Activated naive CD8-positive, alpha-beta T cell treated with anti-CD3 and anti-CD28 coated beads, Interleukin-2, amount 50 U/mL, for 24 hours (primary cell): ENCODE data around the gene FLOT1.
"Not testable (repeated sequence)": the region's sequence is repeated elsewhere in the genome, so short reads cannot be mapped to it uniquely, and the experiment has no call there.

Experiments used
- ATAC-seq: fragments of 150-1000 bp; cut with Tn5 transposase; one replicate; pipeline ENCODE4 v1.10.0; 2021
- DNase-seq: peaks from one replicate; pipeline ENCODE4 v3.0.0; 2021
- H3K27ac Mint-ChIP-seq: one replicate; pipeline ENCODE4 v1.8.0; 2021; ENCODE audit warnings: mild to moderate bottlenecking, mixed read lengths
- H3K27me3 Mint-ChIP-seq: one replicate; pipeline ENCODE4 v1.8.0; 2021; ENCODE audit warnings: mixed read lengths
- H3K36me3 Mint-ChIP-seq: one replicate; pipeline ENCODE4 v1.8.0; 2021; ENCODE audit warnings: low read depth, mixed read lengths
- H3K4me1 Mint-ChIP-seq: one replicate; pipeline ENCODE4 v1.8.0; 2021; ENCODE audit warnings: mixed read lengths
- H3K4me3 Mint-ChIP-seq: one replicate; pipeline ENCODE4 v1.8.0; 2021; ENCODE audit warnings: mild to moderate bottlenecking, moderate library complexity, mixed read lengths
- H3K9me3 Mint-ChIP-seq: one replicate; pipeline ENCODE4 v1.8.0; 2021; ENCODE audit warnings: mixed read lengths

Gene FLOT1

GRCh38 chr6:30760549-30760948 is 18.1 kb upstream of the FLOT1 start:
- Mint-ChIP-seq H3K4me1 (peaks cover 56% of the 10 kb centered on the region), H3K27ac (no peak overlapping the region), H3K36me3 (peaks cover 2% of the 10 kb centered on the region)

DNA sequence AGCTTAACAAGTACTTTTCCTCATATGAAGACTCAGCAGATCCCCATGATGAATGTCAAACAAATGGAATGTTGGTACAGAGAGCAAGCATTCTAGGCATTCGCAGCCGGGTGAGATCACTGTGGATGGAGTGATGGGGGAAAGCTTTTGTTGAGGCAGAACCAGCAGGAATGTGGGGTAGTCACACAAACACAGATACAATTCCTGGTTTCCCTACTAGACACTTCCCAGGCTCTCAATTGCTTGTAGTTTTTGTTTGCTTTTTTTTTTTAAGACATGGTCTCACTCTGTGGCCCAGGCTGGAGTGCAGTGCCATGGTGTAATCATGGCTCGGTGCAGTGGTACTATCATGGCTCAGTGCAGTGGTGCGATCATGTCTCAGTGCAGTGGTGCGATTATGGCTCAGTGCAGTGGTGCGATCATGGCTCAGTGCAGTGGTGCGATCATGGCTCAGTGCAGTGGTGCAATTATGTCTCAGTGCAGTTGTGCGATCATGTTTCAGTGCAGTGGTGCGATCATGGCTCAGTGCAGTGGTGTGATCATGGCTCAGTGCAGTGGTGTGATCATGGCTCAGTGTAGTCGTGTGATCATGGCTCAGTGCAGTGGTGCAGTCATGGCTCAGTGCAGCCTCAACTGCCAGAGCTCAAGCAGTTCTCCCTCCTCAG is 17.2 kb upstream of the FLOT1 start:
- Mint-ChIP-seq H3K9me3 (peaks cover 4% of the 10 kb centered on the region), H3K4me1 (peaks cover 53% of the 10 kb centered on the region), H3K36me3 (peaks cover 2% of the 10 kb centered on the region), H3K27me3 (no peaks in the 10 kb centered on the region), H3K4me3 (no peak overlapping the region), H3K27ac (no peak overlapping the region)
- ATAC-seq (no peak), DNase-seq (no peak)

More at GRCh38 chr6:30760549-30760948, 18.1 kb upstream of the FLOT1 start:
- Mint-ChIP-seq H3K4me3 (no peak overlapping the region), H3K27me3 (no peaks in the 10 kb centered on the region), H3K9me3 (peaks cover 4% of the 10 kb centered on the region)
- ATAC-seq: no peak
- no peak for DNase-seq

DNA sequence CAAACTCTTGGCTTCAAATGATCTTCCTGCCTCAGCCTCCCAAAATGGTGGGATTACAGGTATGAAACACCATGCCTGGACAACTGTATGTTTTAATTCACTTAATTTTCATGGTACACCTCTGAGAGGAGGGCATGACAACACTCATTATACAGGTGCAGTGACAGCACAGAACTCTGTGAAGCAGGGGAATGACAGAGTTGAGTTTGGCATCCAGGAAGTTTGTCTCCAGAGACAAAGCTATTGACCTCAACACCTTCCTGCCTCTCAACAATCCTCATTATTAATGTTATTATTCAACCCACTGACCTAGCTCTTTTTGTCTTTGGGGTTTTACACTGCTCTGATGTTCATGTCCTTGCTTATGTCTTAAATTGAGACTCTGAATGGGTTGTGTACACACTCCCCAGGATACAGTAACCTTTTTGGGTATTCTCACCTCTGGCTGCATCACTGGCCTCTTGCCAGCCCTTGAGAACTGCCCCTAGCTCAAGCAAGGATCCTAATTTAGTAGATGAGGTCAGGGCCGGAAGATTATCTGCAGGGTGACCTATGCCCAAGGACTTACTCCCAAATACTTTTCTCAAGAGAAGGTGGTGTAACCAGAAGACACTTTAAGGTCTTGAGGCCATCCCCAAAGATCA is 14.9 kb upstream of the FLOT1 start:
- Mint-ChIP-seq H3K9me3 (no peaks in the 10 kb centered on the region), H3K4me3 (no peak overlapping the region), H3K36me3 (no peaks in the 10 kb centered on the region), H3K27me3 (no peaks in the 10 kb centered on the region), H3K4me1 (peaks cover 51% of the 10 kb centered on the region), H3K27ac (no peak overlapping the region)
- DNase-seq: no peak
- ATAC-seq: no peak

DNA sequence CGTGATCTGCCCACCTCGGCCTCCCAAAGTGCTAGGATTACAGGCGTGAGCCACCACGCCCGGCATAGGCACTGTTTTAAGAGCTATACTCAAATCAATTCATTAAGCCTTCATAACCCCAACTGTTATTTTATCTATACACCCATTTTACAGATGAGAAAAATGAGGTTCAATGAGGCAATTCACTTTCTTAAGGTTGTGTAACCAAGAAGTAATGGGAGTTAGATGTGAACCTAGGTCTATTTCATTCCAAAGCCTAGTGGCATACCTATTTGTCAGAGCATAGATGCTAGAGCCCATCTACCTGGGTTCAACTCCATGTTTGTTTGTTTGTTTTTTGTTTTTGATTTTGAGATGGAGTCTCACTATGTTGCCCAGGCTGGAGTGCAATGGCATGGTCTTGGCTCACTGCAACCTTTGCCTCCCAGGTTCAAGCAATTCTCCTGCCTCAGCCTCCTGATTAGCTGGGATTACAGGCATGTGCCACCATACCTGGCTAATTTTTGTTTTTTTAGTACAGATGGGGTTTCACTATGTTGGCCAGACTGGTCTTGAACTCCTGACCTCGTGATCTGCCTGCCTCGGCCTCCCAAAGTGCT is 14.0 kb upstream of the FLOT1 start:
- not testable (repeated sequence) for ATAC-seq, H3K9me3 Mint-ChIP-seq, H3K4me3 Mint-ChIP-seq, H3K27ac Mint-ChIP-seq, DNase-seq, H3K36me3 Mint-ChIP-seq, H3K27me3 Mint-ChIP-seq
- peaks cover 49% of the 10 kb centered on the region for H3K4me1 Mint-ChIP-seq

DNA sequence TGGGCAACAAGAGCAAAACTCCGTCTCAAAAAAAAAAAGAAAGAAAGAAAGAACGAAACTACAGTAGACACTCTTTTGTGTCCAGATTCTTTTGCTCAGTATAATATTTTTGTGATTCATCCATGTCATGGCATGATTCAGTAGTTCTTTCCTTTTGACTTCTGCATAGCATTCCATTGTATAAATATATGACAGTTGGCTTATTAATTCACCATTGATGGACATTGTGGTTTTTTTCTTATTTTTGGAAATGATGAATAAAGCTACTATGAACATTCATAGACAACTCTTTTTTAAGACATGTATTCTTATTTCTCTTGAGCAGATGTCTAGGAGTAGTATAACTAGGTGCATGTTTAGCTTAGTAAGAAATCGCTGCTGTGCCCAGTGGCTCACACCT is 12.1 kb upstream of the FLOT1 start:
- no peak overlapping the region for H3K4me3 Mint-ChIP-seq
- DNase-seq: no peak
- H3K27me3 Mint-ChIP-seq: no peaks in the 10 kb centered on the region
- H3K36me3 Mint-ChIP-seq: no peaks in the 10 kb centered on the region
- ATAC-seq: no peak
- peaks cover 47% of the 10 kb centered on the region for H3K4me1 Mint-ChIP-seq
- H3K9me3 Mint-ChIP-seq: no peaks in the 10 kb centered on the region
- H3K27ac Mint-ChIP-seq: no peak overlapping the region

- Mint-ChIP-seq H3K4me3 (no peak overlapping the region), H3K27me3 (no peaks in the 10 kb centered on the region), H3K9me3 (no peaks in the 10 kb centered on the region), H3K4me1 (peaks cover 60% of the 10 kb centered on the region), H3K27ac (peak overlapping the region; percentile 32), H3K36me3 (no peaks in the 10 kb centered on the region)
- ATAC-seq: peak; percentile 64
- DNase-seq: no peak
Measured at GRCh38 chr6:30752157-30752927, 9.9 kb upstream of the FLOT1 start.

- Mint-ChIP-seq H3K27ac (no peak overlapping the region), H3K4me1 (peaks cover 70% of the 10 kb centered on the region), H3K36me3 (no peaks in the 10 kb centered on the region)
Measured at GRCh38 chr6:30750379-30750668, 7.8 kb upstream of the FLOT1 start.

DNA sequence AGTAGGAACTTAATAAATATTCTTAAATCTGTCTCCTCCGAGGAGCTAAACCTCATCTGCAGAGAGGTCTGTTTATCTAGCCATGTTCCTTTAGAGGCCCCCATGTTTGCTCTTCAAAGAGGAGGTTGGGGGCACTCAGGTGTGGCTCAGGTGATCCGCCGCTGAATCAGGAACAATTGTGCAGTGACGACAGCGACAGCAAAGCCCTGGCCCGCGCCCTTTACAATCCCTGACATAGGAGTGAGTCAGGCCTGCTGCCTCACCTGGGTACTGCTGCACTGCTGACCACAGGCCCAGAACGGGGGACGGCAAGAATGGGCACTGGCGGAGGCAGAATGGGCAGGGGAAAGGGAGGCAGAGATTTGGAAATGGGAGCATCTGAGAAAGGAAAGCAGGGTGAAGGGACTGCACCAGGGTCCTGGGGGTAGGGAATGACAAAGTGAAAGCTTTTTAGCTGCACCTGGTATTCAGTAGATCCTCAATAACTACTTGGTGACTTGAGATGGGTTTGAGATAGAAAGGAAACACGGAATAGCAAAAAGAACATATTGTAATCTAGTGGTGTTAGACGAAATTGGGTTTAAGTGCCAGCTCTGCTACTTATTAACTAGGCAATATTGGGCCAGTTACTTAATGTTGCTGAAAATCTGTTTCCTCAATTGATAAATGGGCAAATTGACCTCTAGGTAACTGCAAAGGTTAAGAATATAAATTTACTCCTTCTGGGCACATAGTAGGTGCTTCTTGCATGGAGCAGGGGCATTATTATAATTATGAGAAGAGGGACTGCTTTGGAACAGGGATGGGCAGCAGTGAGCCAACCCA is 7.3 kb upstream of the FLOT1 start:
- Mint-ChIP-seq H3K36me3 (no peaks in the 10 kb centered on the region), H3K27me3 (no peaks in the 10 kb centered on the region), H3K27ac (no peak overlapping the region), H3K4me3 (no peak overlapping the region), H3K9me3 (no peaks in the 10 kb centered on the region), H3K4me1 (peaks cover 72% of the 10 kb centered on the region)
- no peak for DNase-seq
- no peak for ATAC-seq

More at GRCh38 chr6:30750379-30750668, 7.8 kb upstream of the FLOT1 start:
- Mint-ChIP-seq H3K4me3 (no peak overlapping the region), H3K27me3 (no peaks in the 10 kb centered on the region), H3K9me3 (no peaks in the 10 kb centered on the region)
- ATAC-seq (no peak), DNase-seq (no peak)

GRCh38 chr6:30748851-30749540 is 6.5 kb upstream of the FLOT1 start:
- DNase-seq: no peak
- Mint-ChIP-seq H3K27ac (no peak overlapping the region), H3K4me3 (no peak overlapping the region), H3K9me3 (no peaks in the 10 kb centered on the region), H3K27me3 (no peaks in the 10 kb centered on the region), H3K4me1 (peaks cover 70% of the 10 kb centered on the region), H3K36me3 (peaks cover 4% of the 10 kb centered on the region)
- no peak for ATAC-seq

GRCh38 chr6:30747902-30748769 is 5.6 kb upstream of the FLOT1 start:
- Mint-ChIP-seq H3K36me3 (peaks cover 12% of the 10 kb centered on the region), H3K4me1 (peaks cover 73% of the 10 kb centered on the region), H3K4me3 (no peak overlapping the region), H3K9me3 (no peaks in the 10 kb centered on the region), H3K27ac (peak overlapping the region; percentile 8), H3K27me3 (peaks cover 4% of the 10 kb centered on the region)
- no peak for DNase-seq
- no peak for ATAC-seq

DNA sequence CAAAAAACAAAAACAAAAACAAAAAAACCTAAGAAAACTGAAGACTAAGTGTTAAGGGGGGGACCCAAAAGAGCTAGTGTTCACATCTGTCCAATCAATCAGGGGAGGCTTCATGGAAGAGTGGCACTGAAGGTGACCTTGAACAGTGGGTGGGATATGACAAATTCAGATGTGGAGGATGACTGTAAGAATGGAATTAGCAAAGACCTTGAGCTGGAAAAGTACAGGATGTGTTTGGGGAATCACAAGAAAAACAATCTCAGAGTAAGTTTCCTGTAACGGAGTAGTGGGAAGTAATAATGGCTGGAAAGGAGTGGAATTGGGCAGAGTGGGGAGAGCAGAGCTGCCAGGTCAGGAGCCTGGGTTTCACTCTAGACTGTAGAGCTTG is 4.8 kb upstream of the FLOT1 start:
- peaks cover 66% of the 10 kb centered on the region for H3K4me1 Mint-ChIP-seq
- peak overlapping the region; percentile 15 for H3K27ac Mint-ChIP-seq
- DNase-seq (no peak), ATAC-seq (no peak)
- H3K9me3 Mint-ChIP-seq: no peaks in the 10 kb centered on the region
- H3K4me3 Mint-ChIP-seq: no peak overlapping the region
- H3K27me3 Mint-ChIP-seq: peaks cover 5% of the 10 kb centered on the region
- H3K36me3 Mint-ChIP-seq: peaks cover 18% of the 10 kb centered on the region

DNA sequence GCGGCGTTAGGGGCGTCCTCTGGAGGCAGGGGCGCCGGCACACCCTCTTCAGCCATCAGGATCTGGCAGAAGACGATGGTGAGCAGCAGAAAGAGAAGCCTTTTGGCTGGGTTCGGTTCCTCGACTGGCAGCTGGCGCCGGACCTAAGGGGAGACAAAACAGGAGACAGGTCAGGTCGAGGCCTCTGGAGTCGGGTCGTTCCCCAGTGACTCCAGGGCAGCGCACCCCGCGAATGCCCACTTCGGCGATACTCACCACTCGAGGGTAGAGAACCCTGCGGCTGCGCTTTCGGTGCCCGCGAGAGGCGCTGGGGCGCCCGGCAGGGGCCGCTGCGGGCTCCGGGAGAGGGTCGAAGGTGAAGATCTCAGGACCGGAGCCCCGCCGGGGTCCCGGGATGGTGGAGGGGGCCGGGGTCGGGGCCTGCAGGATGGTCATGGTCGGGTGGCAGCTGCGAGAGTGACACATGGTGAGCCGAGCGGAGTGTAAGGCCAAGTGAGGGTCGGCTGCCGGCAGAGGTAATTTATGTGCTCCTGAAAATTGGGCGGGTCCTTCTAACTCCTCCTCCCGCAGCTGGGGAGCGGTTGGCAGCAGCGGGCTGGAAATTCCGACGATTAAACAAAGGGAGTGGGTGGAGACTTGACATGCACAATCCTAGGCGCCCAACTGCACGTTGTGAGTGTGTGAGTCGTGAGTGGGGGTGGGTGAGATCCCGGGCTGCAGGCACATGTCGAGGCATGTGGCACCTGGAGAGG is 1.7 kb upstream of the FLOT1 start, which contains the start of gene IER3:
Gene IER3, minus strand, starts transcription at position 494 of the 752 bp plus-strand sequence. Its CDS starts 29 bp downstream, at position 465.
- DNase-seq (peak; percentile 91), ATAC-seq (peak; percentile 31)
- peak within 1 kb of the TSS; percentile 97 for H3K27ac Mint-ChIP-seq
- peaks cover 79% of the 10 kb centered on the region for H3K4me1 Mint-ChIP-seq
- H3K9me3 Mint-ChIP-seq: no peaks in the 10 kb centered on the region
- H3K4me3 Mint-ChIP-seq: peak within 1 kb of the TSS; percentile 96
- peaks cover 44% of the 10 kb centered on the region for H3K36me3 Mint-ChIP-seq
- peaks cover 5% of the 10 kb centered on the region for H3K27me3 Mint-ChIP-seq
